PC-9 (cell line): Measurements from ENCODE around the gene TMEM187. TPM values are rescaled to one million over a fixed set of nuclear protein-coding genes. Genes with fewer than 3 reads are reported as not detected.

Experiments used
- BruUV-seq: library from RNA; stranded (reverse); fragments of 400-500 nt; replicated peaks from 2 replicates; lab custom pipeline; 2021; lab: Mats Ljungman, UMichigan
- CTCF ChIA-PET: fragments of 300-600 bp; sonication (Branson Sonifier 250); formaldehyde crosslinking; loops from one replicate; lab custom pipeline; 2022; ENCODE audit warnings: antibody characterized with exemption; lab: Charles Lee
- POLR2A ChIA-PET: fragments of 300-600 bp; sonication (Branson Sonifier 250); formaldehyde crosslinking; loops from one replicate; lab custom pipeline; 2022; ENCODE audit warnings: antibody characterized with exemption; ENCODE audit not compliant: unreplicated experiment; lab: Charles Lee
- DNase-seq, 2 experiments: peaks; one replicate each; pipeline versions ENCODE4 v3.0.0 to v3.0.0-alpha.2; 2015 to 2022; ENCODE audit warnings: mixed read lengths in 1 of 2
- H2AFZ ChIP-seq: fragments of 200-600 bp; sonication (generic); 2 replicates; pipeline ENCODE4 v1.8.1; 2017; ENCODE audit warnings: antibody characterized with exemption
- H3F3A ChIP-seq: fragments of 200-600 bp; sonication (generic); 2 replicates; pipeline ENCODE4 v1.8.1; 2017; ENCODE audit warnings: antibody characterized with exemption, mild to moderate bottlenecking, low read depth; ENCODE audit not compliant: insufficient read depth
- H3K27ac ChIP-seq: fragments of 200-600 bp; sonication (generic); 2 replicates; pipeline ENCODE4 v1.6.1; 2016; ENCODE audit warnings: mixed run types
- H3K27me3 ChIP-seq: fragments of 200-600 bp; sonication (generic); 2 replicates; pipeline ENCODE4 v1.6.1; 2016; ENCODE audit warnings: low read depth, mixed run types; ENCODE audit not compliant: insufficient read depth
- H3K36me3 ChIP-seq: fragments of 200-600 bp; sonication (generic); 2 replicates; pipeline ENCODE4 v1.6.1; 2016; ENCODE audit warnings: low read depth, mixed run types
- H3K4me1 ChIP-seq: fragments of 200-600 bp; sonication (generic); replicated peaks from 2 replicates; pipeline ENCODE4 v1.6.1; 2016; ENCODE audit warnings: mixed run types; ENCODE audit not compliant: insufficient read depth
- H3K4me2 ChIP-seq: fragments of 200-600 bp; sonication (generic); 2 replicates; pipeline ENCODE4 v1.6.1; 2017; ENCODE audit warnings: mixed run types
- H3K4me3 ChIP-seq: fragments of 200-600 bp; sonication (generic); 2 replicates; pipeline ENCODE4 v1.6.1; 2016; ENCODE audit warnings: mixed run types
- H3K79me2 ChIP-seq: fragments of 200-600 bp; sonication (generic); 2 replicates; pipeline ENCODE4 v1.6.1; 2017; ENCODE audit warnings: low read depth, mixed run types
- H3K9me2 ChIP-seq: fragments of 200-600 bp; sonication (generic); 2 replicates; pipeline ENCODE4 v1.8.1; 2017; ENCODE audit warnings: mild to moderate bottlenecking; ENCODE audit not compliant: insufficient read depth
- H3K9me3 ChIP-seq: fragments of 200-600 bp; sonication (generic); 2 replicates; pipeline ENCODE4 v1.8.1; 2016; ENCODE audit warnings: low read depth; ENCODE audit not compliant: insufficient read depth
- H4K20me1 ChIP-seq: fragments of 200-600 bp; sonication (generic); 2 replicates; pipeline ENCODE4 v1.8.1; 2017; ENCODE audit not compliant: insufficient read depth
- CTCF ChIP-seq: fragments of 200-600 bp; sonication (generic); conservative IDR thresholded peaks from 2 replicates; pipeline ENCODE4 v1.6.1; 2017; ENCODE audit warnings: mixed run types, antibody characterized with exemption, mild to moderate bottlenecking, moderate library complexity
- EZH2 ChIP-seq: fragments of 200-600 bp; sonication (generic); IDR thresholded peaks from 2 replicates; pipeline ENCODE4 v1.8.0; 2017; ENCODE audit warnings: antibody characterized with exemption, low read depth
- intact Hi-C: fragments of 100-400 bp; cut with micrococcal nuclease; formaldehyde crosslinking; loops from one replicate; pipeline ENCODE4 v1.10.0; 2022; ENCODE audit not compliant: unreplicated experiment
- total RNA-seq: library from RNA; stranded (reverse); gene quantifications from 2 replicates; pipeline ENCODE4 v1.2.3, GENCODE V29; 2021

Gene TMEM187
- total RNA-seq, 1 experiment from 2014 or later: 20.1 TPM

GRCh38 chrX:154019633-154020528 is 47.3 kb downstream of the TMEM187 start, which contains the start of gene IRAK1:
TSS of gene IRAK1 (minus strand) at chrX:154019902. CDS start at chrX:154019812, 90 bp downstream.
- H3K4me3 ChIP-seq: peak within 1 kb of the TSS; percentile 78
- 0 out of 2 replicates have a peak within 1 kb of the TSS, but pooled peaks have one; percentile 76 for H2AFZ ChIP-seq
- BruUV-seq: no TSS peak
- H3F3A ChIP-seq: peaks cover 5% of the 10 kb centered on the region; the same call in 1 of the 2 replicates
- peaks cover 29% of the 10 kb centered on the region for H3K79me2 ChIP-seq
- DNase-seq: peak; percentile 42 to 75
- H3K9me2 ChIP-seq: no peaks in the 10 kb centered on the region
- peak within 1 kb of the TSS; percentile 92 for H3K4me2 ChIP-seq
- no peaks in the 10 kb centered on the region for H3K36me3 ChIP-seq
- no peak for TF ChIP-seq CTCF
- no peak for TF ChIP-seq EZH2
- no peaks in the 10 kb centered on the region for H3K27me3 ChIP-seq
- CTCF ChIA-PET: no interaction called here
- no peaks in the 10 kb centered on the region for H4K20me1 ChIP-seq
- peak within 1 kb of the TSS; percentile 73 for H3K27ac ChIP-seq
- H3K9me3 ChIP-seq: no peaks in the 10 kb centered on the region
- intact Hi-C loops: loop anchor here (2.0 kb wide), 1 partner anchor 77 kb away; the partner anchor contains the start of gene MECP2
- H3K4me1 ChIP-seq: peaks cover 8% of the 10 kb centered on the region; the same call in 1 of the 2 replicates
- POLR2A ChIA-PET: interaction anchor here (0.6 to 0.7 kb wide), 2 partner anchors 16 to 743 kb away, joined by 3 to 7 read pairs; partner anchors contain the start of gene DKC1

- peaks cover 5% of the 10 kb centered on the region; the same call in 1 of the 2 replicates for H3F3A ChIP-seq
- no peak overlapping the region for H2AFZ ChIP-seq
- H3K27me3 ChIP-seq: no peaks in the 10 kb centered on the region
- POLR2A ChIA-PET: interaction anchor here (0.6 to 0.7 kb wide), 2 partner anchors 17 to 742 kb away, joined by 3 to 7 read pairs; partner anchors contain the start of gene DKC1
- no peaks in the 10 kb centered on the region for H4K20me1 ChIP-seq
- CTCF ChIA-PET: no interaction called here
- no peaks in the 10 kb centered on the region for H3K9me2 ChIP-seq
- H3K4me1 ChIP-seq: peaks cover 8% of the 10 kb centered on the region; the same call in 1 of the 2 replicates
- H3K4me3 ChIP-seq: peak overlapping the region; percentile 68
- no peaks in the 10 kb centered on the region for H3K36me3 ChIP-seq
- TSS peak; percentile 94 for BruUV-seq
- peak in 1 of 2 experiments; percentile 23 for DNase-seq
- H3K27ac ChIP-seq: peak overlapping the region; percentile 73
- intact Hi-C loops: loop anchor here (2.0 kb wide), 1 partner anchor 76 kb away; the partner anchor contains the start of gene MECP2
- TF ChIP-seq CTCF (no peak), EZH2 (no peak)
- peaks cover 29% of the 10 kb centered on the region for H3K79me2 ChIP-seq
- no peaks in the 10 kb centered on the region for H3K9me3 ChIP-seq
- peak overlapping the region; percentile 92 for H3K4me2 ChIP-seq
These were observed 48.1 kb downstream of the TMEM187 start for GRCh38 chrX:154020536-154021115.

GRCh38 chrX:154021131-154021611 is 48.6 kb downstream of the TMEM187 start:
- Histone ChIP-seq H4K20me1 (no peaks in the 10 kb centered on the region), H3K36me3 (no peaks in the 10 kb centered on the region), H3K4me1 (peaks cover 8% of the 10 kb centered on the region; the same call in 1 of the 2 replicates), H3K9me3 (no peaks in the 10 kb centered on the region), H3K79me2 (peaks cover 29% of the 10 kb centered on the region), H3K27me3 (no peaks in the 10 kb centered on the region), H3K4me2 (peak overlapping the region; percentile 92), H3K4me3 (peak overlapping the region; percentile 68; the same call in 1 of the 2 replicates), H3K27ac (peak overlapping the region; percentile 73; the same call in 1 of the 2 replicates), H3F3A (peaks cover 5% of the 10 kb centered on the region; the same call in 1 of the 2 replicates), H3K9me2 (no peaks in the 10 kb centered on the region), H2AFZ (no peak overlapping the region)
- ChIA-PET CTCF (interaction anchor here (1.0 kb wide), 1 partner anchor 8 kb away, joined by 4 read pairs; no protein-coding TSS in a partner anchor), POLR2A (no interaction called here)
- no peak for TF ChIP-seq CTCF
- TF ChIP-seq EZH2: no peak
- DNase-seq: peak in 1 of 2 experiments; percentile 43
- intact Hi-C loops: loop anchor here (2.0 kb wide), 1 partner anchor 76 kb away; the partner anchor contains the start of gene MECP2
- BruUV-seq: no TSS peak
